A549 (cell line): ENCODE measurements around the gene GRIPAP1. TPM values are rescaled to one million over a fixed set of nuclear protein-coding genes. Genes with fewer than 3 reads are reported as not detected.
A peak's percentile ranks its signal among the peaks of the same experiment; 100 is the strongest.

Experiments
- ATAC-seq, 2 experiments: fragments of 200-7000 bp in 1 of 2; fragments of >200 bp in 1 of 2; cut with Nextera tagmentation in 1 of 2; cut with Tn5 transposase in 1 of 2; 3 replicates each; pipeline versions ENCODE4 v1.8.0 to v1.9.1; 2018 to 2020; ENCODE audit warnings: mild to moderate bottlenecking in 1 of 2, moderate library complexity in 1 of 2
- CTCF ChIA-PET: fragments of 300-600 bp; sonication (Branson Sonifier 250); formaldehyde crosslinking; extraction: SDS; loops from one replicate; lab custom pipeline; 2021; ENCODE audit warnings: antibody characterized with exemption, inconsistent platforms; lab: Yijun Ruan, JAX
- POLR2A ChIA-PET: fragments of 350-600 bp; formaldehyde crosslinking; extraction: SDS; loops from one replicate; lab custom pipeline; 2021; ENCODE audit warnings: antibody characterized with exemption, inconsistent platforms; lab: Yijun Ruan, JAX
- DNase-seq, 2 experiments: peaks; one replicate each; pipeline versions ENCODE4 v3.0.0 to v3.0.0-alpha.2; 2011 to 2016; ENCODE audit warnings: low read depth in 1 of 2, low spot score in 1 of 2
- FAIRE-seq: peaks from 2 replicates; lab custom pipeline; 2011; peaks lifted over from hg19 to GRCh38; lab: Jason Lieb, UNC
- H3K27ac ChIP-seq, 2 experiments: fragments of >200 bp; sonication (Bioruptor Twin); formaldehyde crosslinking; 3 replicates each; pipeline ENCODE4 v1.5.1; 2016 to 2017
- H3K4me1 ChIP-seq: fragments of >200 bp; sonication (Bioruptor Twin); formaldehyde crosslinking; 3 replicates; pipeline ENCODE4 v1.6.1; 2016
- H3K4me2 ChIP-seq: fragments of >200 bp; sonication (Bioruptor Twin); formaldehyde crosslinking; 3 replicates; pipeline ENCODE4 v1.6.1; 2016
- H3K4me3 ChIP-seq: fragments of >200 bp; sonication (Bioruptor Twin); formaldehyde crosslinking; 3 replicates; pipeline ENCODE4 v1.5.1; 2016
- H3K9me3 ChIP-seq: fragments of >200 bp; sonication (Bioruptor Twin); formaldehyde crosslinking; 3 replicates; pipeline ENCODE4 v1.6.1; 2016
- BHLHE40 ChIP-seq: IDR thresholded peaks from 2 replicates; pipeline ENCODE4 v1.6.1; 2012; ENCODE audit warnings: low read depth, low read length, inconsistent platforms
- CBX8 ChIP-seq: fragments of 200-600 bp; sonication (generic); IDR thresholded peaks from 2 replicates; pipeline ENCODE4 v1.6.1; 2016
- EP300 ChIP-seq, 2 experiments: fragments of >200 bp; sonication (Bioruptor Twin); formaldehyde crosslinking; IDR thresholded peaks; 2 replicates in 1 of 2; 3 replicates in 1 of 2; pipeline ENCODE4 v1.6.1; 2016 to 2017
- FOSL2 ChIP-seq, 2 experiments: fragments of 450-650 bp in 1 of 2; fragments of >200 bp in 1 of 2; sonication (Bioruptor Twin) in 1 of 2; formaldehyde crosslinking; IDR thresholded peaks; 2 replicates each; pipeline versions ENCODE4 v1.5.0 to v1.6.1; 2016 to 2020; ENCODE audit warnings: mild to moderate bottlenecking in 1 of 2, moderate library complexity in 1 of 2
- HEYL ChIP-seq: fragments of 250-450 bp; sonication (Bioruptor Pico); IDR thresholded peaks from 2 replicates; pipeline ENCODE4 v1.8.0; 2021; ENCODE audit warnings: mild to moderate bottlenecking, moderate library complexity
- HOXA7 ChIP-seq: fragments of 250-450 bp; sonication (Bioruptor Pico); IDR thresholded peaks from 2 replicates; pipeline ENCODE4 v1.5.0; 2020; ENCODE audit warnings: mild to moderate bottlenecking, moderate library complexity
- HOXB13 ChIP-seq: fragments of 250-450 bp; sonication (Bioruptor Pico); IDR thresholded peaks from 2 replicates; pipeline ENCODE4 v1.5.0; 2020; ENCODE audit warnings: low read depth, mild to moderate bottlenecking, moderate library complexity
- JUN ChIP-seq, 2 experiments: fragments of >200 bp; sonication (Bioruptor Twin); formaldehyde crosslinking; IDR thresholded peaks; 2 replicates in 1 of 2; 3 replicates in 1 of 2; pipeline ENCODE4 v1.6.1; 2016 to 2017
- POLR2A ChIP-seq: IDR thresholded peaks from 2 replicates; pipeline ENCODE4 v1.6.1; 2012; ENCODE audit warnings: mild to moderate bottlenecking, low read length
- RCOR1 ChIP-seq: fragments of 150-350 bp; IDR thresholded peaks from 2 replicates; pipeline ENCODE4 v1.6.1; 2014; ENCODE audit warnings: antibody characterized with exemption, low read length, low read depth
- RNF2 ChIP-seq: fragments of 200-600 bp; sonication (generic); IDR thresholded peaks from 2 replicates; pipeline ENCODE4 v1.6.1; 2016; ENCODE audit warnings: low read depth, mild to moderate bottlenecking, antibody characterized with exemption, moderate library complexity, borderline replicate concordance
- WGBS: methylation state at CpG from one replicate; pipeline ENCODE4 v1.1.6; 2017; ENCODE audit errors: missing lambda C conversion rate; 5-methylcytosine and 5-hydroxymethylcytosine counted together
- polyA plus RNA-seq, 4 experiments: library from polyadenylated mRNA; depleted of rRNA in 3 of 4; stranded (reverse); fragments of >200 nt; fragmentation: RNase III in 1 of 4; extraction: RNeasy Plus Mini Kit Qiagen cat#74134 plus additional on column Dnase treatment in 1 of 4; gene quantifications; 2 replicates in 3 of 4; 3 replicates in 1 of 4; pipeline ENCODE4 v1.2.3, GENCODE V29; 2011 to 2017
- TF ChIP-seq, protein P1 (sequence below): fragments of >200 bp; sonication (Bioruptor Twin); formaldehyde crosslinking; IDR thresholded peaks from 2 replicates; pipeline ENCODE4 v1.6.1; 2016
- TF ChIP-seq, protein P2 (sequence below): fragments of 200-600 bp; sonication (generic); IDR thresholded peaks from 2 replicates; pipeline ENCODE4 v1.6.1; 2016; ENCODE audit warnings: antibody characterized with exemption, mild to moderate bottlenecking, moderate library complexity

GRIPAP1 gene
- polyA plus RNA-seq, 2 of the 4 experiments (the other 2 are of a cell fraction): 33.7 to 34.3 TPM

DNA sequence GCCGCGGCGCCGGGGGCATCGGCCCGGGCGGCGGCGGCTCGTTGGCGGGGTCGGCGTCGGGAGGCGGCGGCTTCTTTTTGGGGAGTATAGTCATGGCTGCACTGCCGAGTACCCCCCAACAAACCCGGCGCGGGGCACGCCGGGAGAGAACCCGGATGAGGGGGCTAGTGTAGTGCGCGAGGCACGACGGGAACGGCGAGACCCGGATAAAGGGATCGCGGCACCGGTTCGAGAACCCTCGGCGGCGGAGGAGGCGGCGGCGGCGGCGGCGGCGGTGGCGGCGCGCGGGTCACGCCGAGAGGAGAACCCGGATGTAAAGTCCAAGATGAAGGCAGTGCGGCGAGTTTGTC is 44.6 kb downstream of the GRIPAP1 start, which contains the start of gene OTUD5:
TSS of gene OTUD5 (minus strand) at position 131 of the 350 bp plus-strand sequence. CDS start at position 94, 37 bp downstream.
- FAIRE-seq: no peak
- H3K9me3 ChIP-seq: no peaks in the 10 kb centered on the region
- peak within 1 kb of the TSS; percentile 82 to 99 for H3K27ac ChIP-seq
- CTCF ChIA-PET: interaction anchor here (3.1 to 3.9 kb wide), 2 partner anchors 15 to 86 kb away, joined by 9 to 17 read pairs; partner anchors contain the start of genes KCND1 and TFE3
- H3K4me3 ChIP-seq: peak within 1 kb of the TSS; percentile 98
- H3K4me1 ChIP-seq: peaks cover 19% of the 10 kb centered on the region
- POLR2A ChIA-PET: interaction anchor here (1.2 to 3.6 kb wide), 7 partner anchors 11 to 220 kb away, joined by 3 to 40 read pairs (median 6); partner anchors contain the start of genes GRIPAP1, HDAC6, KCND1 and PQBP1
- ATAC-seq: peak; percentile 48 to 68
- WGBS: 2% methylated on average over 13 of the region's 53 CpGs
- DNase-seq: peak in 1 of 2 experiments; percentile 64
- TF ChIP-seq HOXA7 (no peak), BHLHE40 (no peak), FOSL2 (IDR thresholded peaks at IDR 0.05) (no peak), FOSL2 (CRISPR knock-in tag; IDR thresholded peaks at IDR 0.05) (no peak), JUN (IDR thresholded peaks at IDR 0.05) (peak; percentile 47 to 48; a peak in 3 of 5 replicates), RCOR1 (no peak), POLR2A (peak; percentile 31)
- TF ChIP-seq, protein P1, sequence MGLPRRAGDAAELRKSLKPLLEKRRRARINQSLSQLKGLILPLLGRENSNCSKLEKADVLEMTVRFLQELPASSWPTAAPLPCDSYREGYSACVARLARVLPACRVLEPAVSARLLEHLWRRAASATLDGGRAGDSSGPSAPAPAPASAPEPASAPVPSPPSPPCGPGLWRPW: no peak
- TF ChIP-seq, all 56 proteins: peak for 2
- peak within 1 kb of the TSS; percentile 98 for H3K4me2 ChIP-seq

DNA sequence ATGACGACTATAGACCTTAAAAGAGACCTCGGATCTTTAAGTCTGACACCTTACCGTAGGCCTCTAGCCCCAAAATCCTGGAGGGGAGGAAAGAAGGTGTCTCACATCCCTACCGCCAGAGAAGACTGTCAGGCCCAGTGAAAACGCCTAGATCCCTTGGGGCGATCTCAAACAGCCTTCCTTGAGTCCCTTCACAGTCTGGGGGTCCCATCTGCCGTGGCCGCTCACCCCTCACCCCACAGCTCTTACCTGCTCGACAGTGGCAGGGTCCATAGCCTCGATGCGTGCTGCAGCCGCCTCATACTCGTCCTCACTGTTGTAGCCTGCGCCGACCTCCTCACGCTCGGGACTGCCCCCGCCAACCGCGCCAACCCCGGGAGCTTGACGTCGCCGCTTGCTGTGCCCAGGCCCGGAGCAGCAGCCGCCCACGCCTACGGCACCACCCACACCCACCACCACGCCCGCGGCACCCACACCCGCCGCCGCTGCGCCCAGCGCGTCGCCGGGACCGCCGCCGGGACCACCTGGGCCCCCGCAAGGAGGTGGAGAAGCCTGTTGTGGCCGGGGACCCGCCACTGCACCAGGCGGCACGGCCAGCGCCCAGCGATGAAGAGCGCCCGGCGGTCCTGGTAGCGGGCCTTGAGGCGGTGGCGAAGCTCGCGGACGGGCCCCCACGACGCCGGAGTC is 45.2 kb downstream of the GRIPAP1 start:
- FAIRE-seq (no peak), ATAC-seq (no peak)
- 8% methylated on average over 6 of the region's 61 CpGs for WGBS
- H3K4me1 ChIP-seq: peaks cover 19% of the 10 kb centered on the region
- peak overlapping the region; percentile 98 for H3K4me2 ChIP-seq
- TF ChIP-seq, protein P2, sequence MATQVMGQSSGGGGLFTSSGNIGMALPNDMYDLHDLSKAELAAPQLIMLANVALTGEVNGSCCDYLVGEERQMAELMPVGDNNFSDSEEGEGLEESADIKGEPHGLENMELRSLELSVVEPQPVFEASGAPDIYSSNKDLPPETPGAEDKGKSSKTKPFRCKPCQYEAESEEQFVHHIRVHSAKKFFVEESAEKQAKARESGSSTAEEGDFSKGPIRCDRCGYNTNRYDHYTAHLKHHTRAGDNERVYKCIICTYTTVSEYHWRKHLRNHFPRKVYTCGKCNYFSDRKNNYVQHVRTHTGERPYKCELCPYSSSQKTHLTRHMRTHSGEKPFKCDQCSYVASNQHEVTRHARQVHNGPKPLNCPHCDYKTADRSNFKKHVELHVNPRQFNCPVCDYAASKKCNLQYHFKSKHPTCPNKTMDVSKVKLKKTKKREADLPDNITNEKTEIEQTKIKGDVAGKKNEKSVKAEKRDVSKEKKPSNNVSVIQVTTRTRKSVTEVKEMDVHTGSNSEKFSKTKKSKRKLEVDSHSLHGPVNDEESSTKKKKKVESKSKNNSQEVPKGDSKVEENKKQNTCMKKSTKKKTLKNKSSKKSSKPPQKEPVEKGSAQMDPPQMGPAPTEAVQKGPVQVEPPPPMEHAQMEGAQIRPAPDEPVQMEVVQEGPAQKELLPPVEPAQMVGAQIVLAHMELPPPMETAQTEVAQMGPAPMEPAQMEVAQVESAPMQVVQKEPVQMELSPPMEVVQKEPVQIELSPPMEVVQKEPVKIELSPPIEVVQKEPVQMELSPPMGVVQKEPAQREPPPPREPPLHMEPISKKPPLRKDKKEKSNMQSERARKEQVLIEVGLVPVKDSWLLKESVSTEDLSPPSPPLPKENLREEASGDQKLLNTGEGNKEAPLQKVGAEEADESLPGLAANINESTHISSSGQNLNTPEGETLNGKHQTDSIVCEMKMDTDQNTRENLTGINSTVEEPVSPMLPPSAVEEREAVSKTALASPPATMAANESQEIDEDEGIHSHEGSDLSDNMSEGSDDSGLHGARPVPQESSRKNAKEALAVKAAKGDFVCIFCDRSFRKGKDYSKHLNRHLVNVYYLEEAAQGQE: no peak
- TF ChIP-seq, all 56 proteins: peak for 0
- ChIA-PET POLR2A (interaction anchor here (1.6 to 3.6 kb wide), 4 partner anchors 59 to 220 kb away, joined by 3 to 40 read pairs (median 7); partner anchors contain the start of genes HDAC6, PQBP1, TFE3 and TIMM17B), CTCF (interaction anchor here (3.4 to 3.9 kb wide), 2 partner anchors 10 to 87 kb away, joined by 9 to 20 read pairs; partner anchors contain the start of gene TFE3)
- Histone ChIP-seq H3K27ac (peak overlapping the region; percentile 82 to 99), H3K9me3 (no peaks in the 10 kb centered on the region), H3K4me3 (peak overlapping the region; percentile 98)
- no peak for DNase-seq

DNA sequence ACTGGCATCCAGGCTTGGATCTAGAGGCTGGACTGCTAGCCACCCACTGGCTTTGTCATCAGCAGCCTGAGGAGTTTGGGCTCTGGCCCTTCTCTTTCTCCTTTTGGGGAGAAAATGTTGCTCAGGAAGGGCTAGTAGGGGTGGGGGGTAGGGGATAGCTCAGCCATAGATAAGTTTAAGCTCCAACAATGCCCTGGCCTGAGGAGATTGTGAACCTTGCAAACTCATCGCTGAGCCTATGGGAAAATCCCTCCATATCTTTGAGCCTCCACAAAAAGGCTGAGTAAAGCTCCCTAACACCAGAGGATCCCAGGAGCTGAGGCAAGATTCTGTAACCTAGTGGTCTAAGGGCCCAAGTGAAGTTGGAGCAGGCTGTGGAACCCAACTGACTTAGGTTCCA is 53.5 kb downstream of the GRIPAP1 start:
- Histone ChIP-seq H3K9me3 (no peaks in the 10 kb centered on the region), H3K27ac (no peak overlapping the region), H3K4me2 (no peak overlapping the region), H3K4me1 (no peaks in the 10 kb centered on the region), H3K4me3 (no peak overlapping the region)
- CTCF ChIA-PET: interaction anchor here (0.9 to 1.9 kb wide), 2 partner anchors 10 to 144 kb away, joined by 3 to 11 read pairs; no protein-coding TSS in a partner anchor
- no peak for ATAC-seq
- no peak for DNase-seq
- TF ChIP-seq BHLHE40: no peak
- no peak for TF ChIP-seq HEYL (CRISPR knock-in tag)
- TF ChIP-seq RNF2: no peak
- TF ChIP-seq CBX8: no peak
- no peak for TF ChIP-seq HOXB13
- TF ChIP-seq EP300 (IDR thresholded peaks at IDR 0.05): no peak
- TF ChIP-seq FOSL2 (IDR thresholded peaks at IDR 0.05): no peak
- TF ChIP-seq FOSL2 (CRISPR knock-in tag; IDR thresholded peaks at IDR 0.05): no peak
- no peak for FAIRE-seq
- POLR2A ChIA-PET: no interaction called here
- 100% methylated on average over 1 of the region's 1 CpG for WGBS
